ENCODE measurements around the gene CWC27.
A peak's percentile ranks its signal among the peaks of the same experiment; 100 is the strongest.

The CWC27 gene

DNA sequence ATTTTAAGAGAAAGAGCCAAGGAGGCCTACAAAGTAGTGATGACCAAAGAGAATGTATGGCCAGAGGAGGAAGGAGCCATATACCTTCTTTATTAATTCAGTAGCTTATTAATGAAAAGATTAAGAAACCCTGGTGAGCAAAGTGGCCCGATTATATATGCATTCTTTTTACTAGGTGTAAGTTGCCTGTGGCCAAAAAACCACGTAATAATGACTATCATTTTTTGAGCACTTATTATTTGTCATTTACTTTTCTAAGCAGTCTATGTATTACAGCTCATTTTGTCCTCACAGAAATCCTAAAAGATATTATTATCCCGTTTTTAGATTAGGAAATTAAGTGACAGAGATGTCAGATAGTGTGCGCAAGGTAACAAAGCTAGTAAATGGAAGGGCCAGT is 3.0 kb downstream of the CWC27 start:
- H3K36me3 ChIP-seq (ENCODE audit: insufficient read depth, low read length), result peaks cover 20% of the 10 kb centered on the region
- H3K27me3 ChIP-seq (ENCODE audit: insufficient read depth, low read length, poor library complexity), result no peaks in the 10 kb centered on the region
- H4K20me1 ChIP-seq (ENCODE audit: insufficient read depth, low read length), result peaks cover 4% of the 10 kb centered on the region; the same call in 1 of the 2 replicates
- no peak for TF ChIP-seq EZH2 (IDR thresholded peaks at IDR 0.05; ENCODE audit: borderline replicate concordance, low read depth, low read length, severe bottlenecking)
- TF ChIP-seq, protein P1, sequence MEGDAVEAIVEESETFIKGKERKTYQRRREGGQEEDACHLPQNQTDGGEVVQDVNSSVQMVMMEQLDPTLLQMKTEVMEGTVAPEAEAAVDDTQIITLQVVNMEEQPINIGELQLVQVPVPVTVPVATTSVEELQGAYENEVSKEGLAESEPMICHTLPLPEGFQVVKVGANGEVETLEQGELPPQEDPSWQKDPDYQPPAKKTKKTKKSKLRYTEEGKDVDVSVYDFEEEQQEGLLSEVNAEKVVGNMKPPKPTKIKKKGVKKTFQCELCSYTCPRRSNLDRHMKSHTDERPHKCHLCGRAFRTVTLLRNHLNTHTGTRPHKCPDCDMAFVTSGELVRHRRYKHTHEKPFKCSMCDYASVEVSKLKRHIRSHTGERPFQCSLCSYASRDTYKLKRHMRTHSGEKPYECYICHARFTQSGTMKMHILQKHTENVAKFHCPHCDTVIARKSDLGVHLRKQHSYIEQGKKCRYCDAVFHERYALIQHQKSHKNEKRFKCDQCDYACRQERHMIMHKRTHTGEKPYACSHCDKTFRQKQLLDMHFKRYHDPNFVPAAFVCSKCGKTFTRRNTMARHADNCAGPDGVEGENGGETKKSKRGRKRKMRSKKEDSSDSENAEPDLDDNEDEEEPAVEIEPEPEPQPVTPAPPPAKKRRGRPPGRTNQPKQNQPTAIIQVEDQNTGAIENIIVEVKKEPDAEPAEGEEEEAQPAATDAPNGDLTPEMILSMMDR (IDR thresholded peaks at IDR 0.05; ENCODE audit: borderline replicate concordance, extremely low read depth, low read length, poor library complexity, severe bottlenecking), result no peak
- H2AFZ ChIP-seq (ENCODE audit: low read depth, low read length), result no peak overlapping the region
- H3K4me1 ChIP-seq (ENCODE audit: insufficient read depth, low read length), result peaks cover 34% of the 10 kb centered on the region
- no peak for ATAC-seq (ENCODE audit: insufficient read depth, low read depth)
- DNase-seq, result no peak
- no peak overlapping the region for H3K4me3 ChIP-seq (ENCODE audit: low read depth in 1 of 2, low read length in 2 of 2)
- no peak overlapping the region for H3K9ac ChIP-seq (ENCODE audit: low read depth, low read length)
- H3K9me3 ChIP-seq (ENCODE audit: insufficient read depth, low read length, severe bottlenecking), result no peaks in the 10 kb centered on the region
- H3K4me2 ChIP-seq (ENCODE audit: insufficient read depth, low read length), result peak overlapping the region; percentile 23; the same call in 1 of the 2 replicates
- H3K79me2 ChIP-seq (ENCODE audit: insufficient read depth, low read length), result peaks cover 60% of the 10 kb centered on the region
- no peak overlapping the region for H3K27ac ChIP-seq (ENCODE audit: low read length)

DNA sequence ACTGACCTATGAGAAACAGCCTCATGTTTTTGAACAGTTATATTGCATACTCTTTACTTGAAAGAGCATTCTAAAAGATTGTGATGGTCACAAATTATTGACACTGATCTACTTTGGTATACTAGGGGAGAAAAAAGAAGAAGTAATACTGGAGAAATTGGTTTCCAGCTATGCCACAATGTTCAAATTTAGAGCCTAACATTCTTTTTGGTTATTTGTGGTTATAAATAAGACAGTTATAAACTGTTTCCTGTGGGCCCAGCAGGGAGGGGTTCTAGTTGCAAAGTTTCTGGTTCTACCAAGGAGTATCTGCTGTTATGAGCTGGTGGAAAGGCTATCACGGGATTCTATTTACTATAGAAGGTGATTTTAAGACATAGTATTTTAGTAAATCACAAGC is 4.8 kb downstream of the CWC27 start:
- H4K20me1 ChIP-seq (ENCODE audit: insufficient read depth, low read length), result no peaks in the 10 kb centered on the region
- DNase-seq (no peak), ATAC-seq (ENCODE audit: insufficient read depth, low read depth) (no peak)
- peaks cover 43% of the 10 kb centered on the region for H3K79me2 ChIP-seq (ENCODE audit: insufficient read depth, low read length)
- peaks cover 23% of the 10 kb centered on the region for H3K36me3 ChIP-seq (ENCODE audit: insufficient read depth, low read length)
- H2AFZ ChIP-seq (ENCODE audit: low read depth, low read length), result no peak overlapping the region
- H3K27ac ChIP-seq (ENCODE audit: low read length), result no peak overlapping the region
- H3K4me3 ChIP-seq (ENCODE audit: low read depth in 1 of 2, low read length in 2 of 2), result no peak overlapping the region
- H3K4me2 ChIP-seq (ENCODE audit: insufficient read depth, low read length), result no peak overlapping the region
- peaks cover 24% of the 10 kb centered on the region for H3K4me1 ChIP-seq (ENCODE audit: insufficient read depth, low read length)
- no peaks in the 10 kb centered on the region for H3K9me3 ChIP-seq (ENCODE audit: insufficient read depth, low read length, severe bottlenecking)
- TF ChIP-seq EZH2 (IDR thresholded peaks at IDR 0.05; ENCODE audit: borderline replicate concordance, low read depth, low read length, severe bottlenecking), result no peak
- TF ChIP-seq, protein P1 (IDR thresholded peaks at IDR 0.05; ENCODE audit: borderline replicate concordance, extremely low read depth, low read length, poor library complexity, severe bottlenecking), result no peak
- no peak overlapping the region for H3K9ac ChIP-seq (ENCODE audit: low read depth, low read length)
- H3K27me3 ChIP-seq (ENCODE audit: insufficient read depth, low read length, poor library complexity), result no peaks in the 10 kb centered on the region

DNA sequence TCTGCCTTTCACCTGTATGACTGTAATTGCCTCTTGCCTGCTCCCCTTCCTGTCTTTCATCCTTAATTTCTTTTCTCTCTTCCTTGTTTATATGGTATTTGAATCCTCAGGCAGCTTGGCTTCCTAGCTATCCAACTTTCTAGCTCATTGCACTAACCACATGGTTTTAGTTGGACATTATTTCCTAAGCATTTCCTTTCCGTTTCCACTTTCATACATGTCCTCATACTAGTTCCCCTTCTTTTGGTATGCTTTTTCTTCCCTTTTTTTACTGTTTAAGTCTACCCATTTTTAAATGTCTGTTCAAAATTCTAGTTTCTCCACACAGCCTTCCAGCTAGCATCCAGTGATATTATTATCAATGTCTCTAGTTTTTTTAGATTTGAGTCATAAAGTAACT is 6.6 kb downstream of the CWC27 start:
- peaks cover 14% of the 10 kb centered on the region for H3K4me1 ChIP-seq (ENCODE audit: insufficient read depth, low read length)
- H3K4me2 ChIP-seq (ENCODE audit: insufficient read depth, low read length), result no peak overlapping the region

More for the DNA sequence above, 6.6 kb downstream of the CWC27 start:
- Histone ChIP-seq H3K27me3 (ENCODE audit: insufficient read depth, low read length, poor library complexity) (no peaks in the 10 kb centered on the region), H4K20me1 (ENCODE audit: insufficient read depth, low read length) (no peaks in the 10 kb centered on the region), H2AFZ (ENCODE audit: low read depth, low read length) (no peak overlapping the region), H3K9me3 (ENCODE audit: insufficient read depth, low read length, severe bottlenecking) (no peaks in the 10 kb centered on the region), H3K79me2 (ENCODE audit: insufficient read depth, low read length) (peaks cover 33% of the 10 kb centered on the region), H3K4me3 (ENCODE audit: low read depth in 1 of 2, low read length in 2 of 2) (no peak overlapping the region), H3K9ac (ENCODE audit: low read depth, low read length) (no peak overlapping the region), H3K27ac (ENCODE audit: low read length) (no peak overlapping the region), H3K36me3 (ENCODE audit: insufficient read depth, low read length) (peaks cover 23% of the 10 kb centered on the region; the same call in 1 of the 2 replicates)
- ATAC-seq (ENCODE audit: insufficient read depth, low read depth) (no peak), DNase-seq (no peak)
- TF ChIP-seq, protein P1 (IDR thresholded peaks at IDR 0.05; ENCODE audit: borderline replicate concordance, extremely low read depth, low read length, poor library complexity, severe bottlenecking), result no peak
- no peak for TF ChIP-seq EZH2 (IDR thresholded peaks at IDR 0.05; ENCODE audit: borderline replicate concordance, low read depth, low read length, severe bottlenecking)

All from DND-41 (cell line).